Ectodermal cell (in vitro differentiated cells): ENCODE measurements around the gene LPCAT3.

ENCODE experiments used
- H3K27ac ChIP-seq: 2 replicates; pipeline ENCODE4 v1.7.0; 2013; ENCODE audit warnings: mild to moderate bottlenecking, low read depth, low read length; ENCODE audit not compliant: insufficient read depth, poor library complexity, severe bottlenecking
- H3K27me3 ChIP-seq: 2 replicates; pipeline ENCODE4 v1.7.0; 2013; ENCODE audit warnings: mild to moderate bottlenecking, low read length; ENCODE audit not compliant: insufficient read depth, control insufficient read depth, poor library complexity, severe bottlenecking
- H3K36me3 ChIP-seq: one replicate; pipeline ENCODE4 v1.7.0; 2013; ENCODE audit warnings: low read length; ENCODE audit not compliant: control insufficient read depth, insufficient read depth
- H3K4me1 ChIP-seq: one replicate; pipeline ENCODE4 v1.7.0; 2013; ENCODE audit warnings: low read length; ENCODE audit not compliant: control insufficient read depth, insufficient read depth
- H3K4me3 ChIP-seq: 2 replicates; pipeline ENCODE4 v1.7.0; 2013; ENCODE audit warnings: low read depth, low read length, control low read depth; ENCODE audit not compliant: insufficient read depth
- H3K9me3 ChIP-seq: 2 replicates; pipeline ENCODE4 v1.7.0; 2013; ENCODE audit warnings: mild to moderate bottlenecking, low read length, moderate library complexity; ENCODE audit not compliant: control insufficient read depth
- WGBS, 2 experiments: methylation state at CpG; one replicate each; pipeline ENCODE4 v1.1.7; 2013; ENCODE audit warnings: missing lambda C conversion rate in 2 of 2; 5-methylcytosine and 5-hydroxymethylcytosine counted together

The LPCAT3 gene

DNA sequence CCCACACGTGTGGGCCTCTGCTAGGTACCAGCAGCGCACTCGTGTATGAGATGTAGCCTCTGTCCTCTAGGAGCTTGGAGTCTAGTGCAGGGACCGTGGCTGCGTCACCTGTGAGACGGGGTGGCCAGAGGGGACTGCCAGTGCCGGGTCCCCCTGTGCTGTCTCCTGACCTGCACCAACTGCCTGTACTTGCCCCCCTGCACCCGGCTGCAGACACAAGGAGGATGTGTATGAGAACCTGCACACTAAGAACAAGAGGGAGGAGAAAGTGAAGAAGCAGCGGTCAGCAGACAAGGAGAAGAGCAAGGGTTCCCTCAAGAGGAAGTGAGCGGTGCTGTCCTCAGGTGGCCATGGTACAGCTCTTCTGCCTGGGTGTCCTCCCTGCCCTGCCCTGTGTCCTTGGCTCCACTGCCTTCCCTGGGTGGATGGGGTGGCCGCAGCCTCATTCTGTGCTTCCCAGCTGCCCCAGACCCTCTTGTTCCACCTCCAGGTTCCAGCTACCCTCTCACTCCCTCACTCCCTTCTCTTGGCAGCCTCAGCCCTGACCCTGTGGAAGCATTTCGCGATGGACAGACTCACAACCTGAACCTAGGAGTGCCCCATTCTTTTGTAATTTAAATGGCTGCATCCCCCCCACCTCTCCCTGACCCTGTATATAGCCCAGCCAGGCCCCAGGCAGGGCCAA, 57.5 kb downstream of the LPCAT3 start:
- no peak overlapping the region for H3K27ac ChIP-seq
- no peaks in the 10 kb centered on the region for H3K9me3 ChIP-seq
- no peak overlapping the region for H3K4me3 ChIP-seq
- H3K4me1 ChIP-seq, result peaks cover 26% of the 10 kb centered on the region
- WGBS, 2 experiments, result 84 to 85% methylated on average over 13 of the region's 13 CpGs
- H3K36me3 ChIP-seq, result peaks cover 1% of the 10 kb centered on the region
- no peaks in the 10 kb centered on the region for H3K27me3 ChIP-seq

- no peak overlapping the region for H3K4me3 ChIP-seq
- H3K9me3 ChIP-seq, result no peaks in the 10 kb centered on the region
- no peak overlapping the region for H3K27ac ChIP-seq
- no peaks in the 10 kb centered on the region for H3K36me3 ChIP-seq
- no peaks in the 10 kb centered on the region for H3K27me3 ChIP-seq
- 93 to 94% methylated on average over 26 of the region's 26 CpGs for WGBS, 2 experiments
- H3K4me1 ChIP-seq, result peaks cover 26% of the 10 kb centered on the region
Measured at GRCh38 chr12:6959805-6960592, 58.3 kb downstream of the LPCAT3 start.

- H3K27ac ChIP-seq, result no peak overlapping the region
- no peaks in the 10 kb centered on the region for H3K27me3 ChIP-seq
- H3K4me3 ChIP-seq, result no peak overlapping the region
- H3K4me1 ChIP-seq, result peaks cover 26% of the 10 kb centered on the region
- no peaks in the 10 kb centered on the region for H3K36me3 ChIP-seq
- 85 to 86% methylated on average over 22 to 23 of the region's 24 CpGs for WGBS, 2 experiments
- H3K9me3 ChIP-seq, result no peaks in the 10 kb centered on the region
Measured at GRCh38 chr12:6959058-6959804, 59.0 kb downstream of the LPCAT3 start.

- Histone ChIP-seq H3K4me1 (peaks cover 28% of the 10 kb centered on the region), H3K27ac (no peak overlapping the region), H3K4me3 (no peak overlapping the region), H3K36me3 (no peaks in the 10 kb centered on the region), H3K9me3 (no peaks in the 10 kb centered on the region), H3K27me3 (no peaks in the 10 kb centered on the region)
- WGBS, 2 experiments, result 89 to 90% methylated on average over 10 of the region's 10 CpGs
Measured at GRCh38 chr12:6958609-6959057, 59.6 kb downstream of the LPCAT3 start.

DNA sequence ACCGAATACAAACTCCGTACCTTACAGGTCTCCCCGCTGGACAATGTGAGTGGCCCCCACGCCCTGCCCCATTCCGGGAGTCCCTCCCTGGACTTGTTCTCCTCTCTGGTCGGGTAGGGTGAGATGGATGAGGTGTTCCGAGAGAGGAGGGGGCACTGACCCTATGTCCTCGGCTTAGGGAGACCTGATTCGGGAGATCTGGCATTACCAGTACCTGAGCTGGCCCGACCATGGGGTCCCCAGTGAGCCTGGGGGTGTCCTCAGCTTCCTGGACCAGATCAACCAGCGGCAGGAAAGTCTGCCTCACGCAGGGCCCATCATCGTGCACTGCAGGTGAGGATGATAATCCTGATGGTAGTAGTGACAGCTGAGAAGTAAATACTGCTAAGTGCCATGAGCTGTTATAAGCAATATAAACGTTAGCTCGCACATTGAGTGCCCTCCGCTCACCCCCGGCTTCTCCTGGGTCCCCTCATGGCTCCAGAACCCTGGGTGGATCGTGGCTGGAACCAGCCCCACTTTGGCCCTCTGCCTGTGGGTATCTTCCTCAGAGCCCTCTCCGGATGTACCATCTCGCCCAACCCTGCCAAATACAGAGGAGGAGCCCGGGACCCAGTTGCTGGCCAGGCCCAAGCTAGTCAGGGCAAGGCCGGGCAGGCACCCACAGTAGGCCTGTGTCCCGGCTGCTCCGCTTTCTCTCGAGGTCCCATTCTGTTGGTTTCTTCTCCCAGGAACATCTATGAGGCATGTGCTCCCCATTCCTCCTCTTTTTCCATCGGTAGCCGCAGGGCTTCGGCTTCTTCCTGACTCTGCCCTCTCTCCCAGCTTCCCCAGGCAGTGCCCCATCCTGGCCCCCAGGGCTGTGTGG, 60.3 kb downstream of the LPCAT3 start:
- 91 to 92% methylated on average over 28 of the region's 28 CpGs for WGBS, 2 experiments
- peaks cover 30% of the 10 kb centered on the region for H3K4me1 ChIP-seq
- H3K27ac ChIP-seq, result no peak overlapping the region
- H3K9me3 ChIP-seq, result no peaks in the 10 kb centered on the region
- no peaks in the 10 kb centered on the region for H3K36me3 ChIP-seq
- H3K4me3 ChIP-seq, result no peak overlapping the region
- H3K27me3 ChIP-seq, result no peaks in the 10 kb centered on the region

DNA sequence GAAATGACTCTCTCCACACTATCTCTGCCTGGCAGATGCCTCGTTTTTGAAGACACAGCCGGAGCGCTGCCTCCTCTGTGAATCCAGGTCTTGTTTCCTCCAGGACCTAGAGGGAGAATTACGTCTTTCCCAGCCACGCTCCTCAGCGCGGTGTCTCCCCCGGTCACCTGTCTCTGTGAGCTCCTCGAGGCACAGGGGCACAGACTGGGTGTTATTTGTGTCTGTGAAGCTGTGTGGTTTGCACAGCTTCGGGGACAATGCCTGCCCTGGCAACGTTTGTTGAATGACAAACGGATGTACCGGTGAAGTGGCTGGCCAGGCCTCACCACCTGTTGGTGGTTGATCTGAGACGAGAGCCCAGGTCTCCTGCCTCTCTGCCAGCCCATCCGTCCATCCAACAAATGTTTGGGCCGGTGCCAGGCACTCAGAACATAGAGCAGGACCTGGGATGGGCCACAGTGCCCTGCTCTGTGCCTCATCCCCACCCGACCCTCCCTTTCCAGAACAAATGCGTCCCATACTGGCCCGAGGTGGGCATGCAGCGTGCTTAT, 61.0 kb downstream of the LPCAT3 start:
- no peaks in the 10 kb centered on the region for H3K9me3 ChIP-seq
- WGBS, 2 experiments, result 94% methylated on average over 20 of the region's 20 CpGs
- no peaks in the 10 kb centered on the region for H3K27me3 ChIP-seq
- H3K27ac ChIP-seq, result no peak overlapping the region
- no peak overlapping the region for H3K4me3 ChIP-seq
- peaks cover 23% of the 10 kb centered on the region for H3K4me1 ChIP-seq
- H3K36me3 ChIP-seq, result no peaks in the 10 kb centered on the region

GRCh38 chr12:6956021-6956727, 62.1 kb downstream of the LPCAT3 start:
- H3K36me3 ChIP-seq, result no peaks in the 10 kb centered on the region
- H3K27ac ChIP-seq, result no peak overlapping the region
- H3K9me3 ChIP-seq, result no peaks in the 10 kb centered on the region
- 86 to 88% methylated on average over 28 of the region's 28 CpGs for WGBS, 2 experiments
- peaks cover 14% of the 10 kb centered on the region for H3K4me1 ChIP-seq
- no peaks in the 10 kb centered on the region for H3K27me3 ChIP-seq
- no peak overlapping the region for H3K4me3 ChIP-seq

GRCh38 chr12:6955108-6956020, 62.9 kb downstream of the LPCAT3 start:
- Histone ChIP-seq H3K27me3 (no peaks in the 10 kb centered on the region), H3K4me1 (peaks cover 8% of the 10 kb centered on the region), H3K27ac (no peak overlapping the region), H3K9me3 (no peaks in the 10 kb centered on the region), H3K4me3 (no peak overlapping the region), H3K36me3 (no peaks in the 10 kb centered on the region)
- 94% methylated on average over 22 of the region's 22 CpGs for WGBS, 2 experiments
